HG03097 (cell line): ENCODE measurements around the gene CACNA1D.

Experiments used
- ATAC-seq: cut with Tn5 transposase; IDR thresholded peaks from one replicate; pipeline ENCODE4 v1.9.1; 2021; ENCODE audit not compliant: unreplicated experiment, low FRiP score

The CACNA1D gene

DNA sequence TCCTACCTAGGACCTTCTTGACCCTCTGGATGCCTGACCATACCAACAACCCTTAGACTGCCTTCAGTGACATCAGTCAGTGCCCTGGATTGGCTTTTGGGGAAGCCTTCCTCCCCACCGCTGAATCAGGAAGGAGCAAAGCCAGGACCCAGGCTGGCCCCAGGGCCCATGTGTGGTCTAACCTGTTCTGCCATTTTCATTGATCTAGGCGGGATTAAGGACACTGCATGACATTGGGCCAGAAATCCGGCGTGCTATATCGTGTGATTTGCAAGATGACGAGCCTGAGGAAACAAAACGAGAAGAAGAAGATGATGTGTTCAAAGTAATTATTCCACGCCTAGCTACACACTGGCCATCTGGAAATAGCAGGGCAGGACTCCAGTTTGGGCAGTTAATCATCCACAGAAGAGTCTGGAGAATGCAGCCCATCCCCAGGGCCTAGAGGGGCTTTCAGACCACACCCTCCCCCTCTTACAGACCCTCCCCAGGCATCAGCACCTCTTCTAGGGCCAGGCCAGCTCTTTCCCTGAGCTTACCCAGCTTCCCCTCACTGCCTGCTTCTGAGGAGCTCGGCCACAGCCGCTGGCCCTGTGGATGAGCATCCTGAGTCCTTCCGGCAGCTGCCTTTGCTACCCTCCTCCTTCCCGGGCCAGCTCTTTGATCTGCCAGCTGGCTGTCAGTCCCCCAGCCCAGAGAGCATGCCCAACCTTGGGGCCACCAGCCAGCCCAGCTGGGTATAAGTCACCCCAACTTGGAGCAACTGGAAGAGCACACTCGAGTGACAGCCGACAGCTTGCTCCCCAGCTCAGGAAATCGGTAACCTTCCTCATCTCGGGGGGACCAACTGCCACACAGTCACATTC is 305.9 kb downstream of the CACNA1D start:
- ATAC-seq: no peak

- no peak for ATAC-seq
Observed at GRCh38 chr3:53801319-53801718, 306.9 kb downstream of the CACNA1D start.

- no peak for ATAC-seq
Observed at GRCh38 chr3:53802256-53802880, 308.0 kb downstream of the CACNA1D start.

- no peak for ATAC-seq
Observed at GRCh38 chr3:53803124-53803815, 308.9 kb downstream of the CACNA1D start.

DNA sequence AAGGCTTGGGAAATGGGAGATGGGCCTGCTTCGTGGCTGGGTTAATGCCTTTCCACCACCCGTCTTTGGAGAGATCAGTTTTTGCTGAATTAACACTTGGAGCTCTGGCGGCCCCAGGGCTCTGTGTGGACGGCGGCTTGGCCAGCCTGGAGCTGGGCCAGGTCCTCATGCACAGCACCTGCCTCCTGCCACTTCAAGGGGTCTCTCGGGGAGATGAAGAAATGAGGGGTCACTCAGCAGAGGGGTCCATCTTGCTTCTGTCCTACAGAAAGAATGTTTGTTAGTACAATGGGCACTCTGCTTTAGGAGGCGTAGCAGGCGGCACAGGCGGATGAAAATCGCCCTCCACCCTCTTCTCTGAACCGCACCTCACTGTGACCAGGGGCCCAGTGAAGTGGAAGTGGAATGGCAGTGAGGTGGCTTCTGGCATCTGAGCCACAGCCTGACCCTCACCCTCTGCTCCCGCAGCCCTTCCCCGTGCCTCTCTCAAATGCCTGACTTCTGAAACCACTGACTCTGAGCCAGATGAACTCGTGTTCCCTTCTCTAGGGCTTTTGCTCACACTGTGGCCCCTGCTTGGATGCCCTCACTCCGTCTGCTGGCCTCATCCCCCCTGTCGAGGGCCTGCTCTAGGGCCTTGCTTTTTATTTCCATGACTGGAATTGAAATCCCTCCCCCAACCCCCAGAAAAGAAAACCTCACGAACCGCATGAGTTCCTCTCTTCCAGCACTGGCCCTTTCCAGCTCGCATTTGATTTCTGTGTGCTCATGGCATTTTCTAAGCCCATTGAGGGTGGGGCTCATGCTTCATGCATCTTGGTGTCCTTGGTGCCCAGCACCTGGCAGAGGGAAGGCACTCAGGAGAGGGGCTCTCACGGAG is 309.6 kb downstream of the CACNA1D start:
- no peak for ATAC-seq

GRCh38 chr3:53804697-53805462 is 310.5 kb downstream of the CACNA1D start:
- no peak for ATAC-seq

DNA sequence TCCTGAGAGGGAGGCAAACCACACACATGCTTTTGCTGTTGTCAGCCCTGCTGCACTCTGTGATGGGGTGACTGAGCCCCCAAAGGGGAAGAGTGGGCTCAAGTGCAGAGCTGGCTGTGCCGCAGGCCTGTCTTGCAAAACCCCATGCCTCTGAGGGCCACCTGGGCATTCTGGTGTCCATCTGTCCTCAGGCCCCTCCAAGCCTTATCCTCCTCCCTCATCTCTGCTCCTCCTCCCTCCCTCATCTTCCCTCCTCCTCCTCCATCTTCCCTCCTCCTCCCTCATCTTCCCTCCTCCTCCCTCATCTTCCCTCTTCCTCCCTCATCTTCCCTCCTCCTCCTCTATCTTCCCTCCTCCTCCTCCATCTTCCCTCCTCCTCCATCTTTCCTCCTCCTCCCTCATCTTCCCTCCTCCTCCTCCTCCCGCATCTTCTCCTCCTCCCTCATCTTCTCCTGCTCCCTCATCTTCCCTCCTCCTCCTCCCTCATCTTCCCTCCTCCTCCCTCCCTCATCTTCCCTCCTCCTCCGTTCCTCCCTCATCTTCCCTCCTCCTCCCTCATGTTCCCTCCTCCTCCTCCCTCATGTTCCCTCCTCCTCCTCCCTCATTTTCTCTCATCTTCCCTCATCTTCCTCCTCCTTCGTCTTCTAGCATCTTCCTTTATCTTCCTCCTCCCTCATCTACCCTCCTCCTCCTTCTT is 311.2 kb downstream of the CACNA1D start:
- ATAC-seq: no peak

DNA sequence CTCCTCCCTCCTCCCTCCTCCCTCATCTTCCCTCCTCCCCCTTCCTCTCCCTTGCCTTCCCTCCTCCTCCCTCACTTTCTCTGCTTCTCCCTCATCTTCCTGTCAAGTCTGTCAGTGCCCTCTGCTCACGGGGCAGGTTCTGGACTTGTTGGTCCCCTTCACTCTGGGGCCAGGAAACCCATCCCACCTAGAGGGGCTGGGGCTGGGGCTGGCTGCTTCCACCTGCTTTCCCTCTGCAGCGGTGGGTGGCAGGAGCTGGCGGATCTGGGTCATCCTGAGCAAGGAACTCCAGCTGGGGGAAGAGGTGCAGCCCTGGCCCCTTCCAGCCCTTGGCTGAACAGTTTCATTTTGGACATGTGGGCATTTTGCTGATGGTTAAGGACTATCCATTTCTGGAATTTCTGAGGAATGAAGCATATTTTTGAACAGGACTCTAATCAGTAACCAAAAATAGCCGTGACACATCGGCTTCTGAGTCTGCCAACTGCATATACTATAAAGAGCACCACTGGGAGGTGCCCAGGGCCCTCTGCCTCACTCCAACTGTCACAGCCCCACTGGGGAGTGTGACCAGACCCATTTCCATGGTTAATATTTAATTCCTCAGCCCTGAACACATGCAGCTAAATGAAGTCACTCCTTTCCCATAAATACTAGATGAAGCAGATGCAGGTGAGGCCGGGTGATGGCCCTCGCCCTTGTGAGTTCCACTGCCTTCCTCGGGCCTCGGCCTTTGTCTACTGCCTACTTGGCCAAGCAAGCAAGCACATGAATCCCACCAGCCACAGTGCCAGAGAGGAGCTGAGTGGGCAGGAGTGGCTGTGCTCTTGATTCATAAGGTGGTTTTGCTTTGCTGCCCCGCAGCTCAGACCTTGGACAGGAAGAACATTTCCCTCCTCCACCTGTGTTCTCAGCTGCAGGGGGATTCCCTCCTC is 312.0 kb downstream of the CACNA1D start:
- ATAC-seq: no peak

DNA sequence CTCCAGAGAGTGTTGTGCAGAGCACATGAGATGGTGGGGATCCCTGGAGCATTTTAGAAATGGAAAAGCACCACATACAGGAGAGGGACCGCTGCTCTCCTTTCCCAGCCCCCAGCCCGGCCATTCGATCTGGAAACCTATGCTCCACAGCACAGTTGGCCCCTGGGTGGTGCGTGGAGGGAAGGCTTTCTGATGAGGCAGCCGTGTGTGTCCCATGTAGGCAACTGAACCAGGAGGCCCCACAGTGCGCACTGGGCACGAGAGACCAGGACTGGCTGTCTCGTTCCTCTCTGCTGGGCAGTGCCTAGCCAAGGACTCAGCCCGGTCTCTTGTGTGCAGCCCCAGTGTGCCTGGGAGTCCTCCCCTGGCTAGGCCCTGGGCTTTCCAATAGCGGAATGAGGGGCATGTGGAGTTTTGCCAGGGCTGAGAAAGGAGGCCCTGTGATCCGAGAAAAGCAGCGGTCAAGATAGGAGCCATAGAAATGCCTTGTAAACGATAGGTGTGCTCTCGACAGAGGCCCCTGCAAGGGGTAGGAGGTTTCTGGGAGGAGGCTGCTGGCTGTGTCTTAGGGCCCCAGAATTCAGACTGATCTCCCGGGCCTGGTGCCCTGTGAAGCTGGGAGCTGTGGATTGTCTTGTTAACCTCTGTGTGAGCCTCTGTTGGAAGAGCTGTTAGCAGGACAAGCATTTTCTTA is 312.9 kb downstream of the CACNA1D start:
- no peak for ATAC-seq

GRCh38 chr3:53808496-53808895 is 314.1 kb downstream of the CACNA1D start:
- ATAC-seq: no peak

- no peak for ATAC-seq
Observed at GRCh38 chr3:53809267-53809666, 314.9 kb downstream of the CACNA1D start.

DNA sequence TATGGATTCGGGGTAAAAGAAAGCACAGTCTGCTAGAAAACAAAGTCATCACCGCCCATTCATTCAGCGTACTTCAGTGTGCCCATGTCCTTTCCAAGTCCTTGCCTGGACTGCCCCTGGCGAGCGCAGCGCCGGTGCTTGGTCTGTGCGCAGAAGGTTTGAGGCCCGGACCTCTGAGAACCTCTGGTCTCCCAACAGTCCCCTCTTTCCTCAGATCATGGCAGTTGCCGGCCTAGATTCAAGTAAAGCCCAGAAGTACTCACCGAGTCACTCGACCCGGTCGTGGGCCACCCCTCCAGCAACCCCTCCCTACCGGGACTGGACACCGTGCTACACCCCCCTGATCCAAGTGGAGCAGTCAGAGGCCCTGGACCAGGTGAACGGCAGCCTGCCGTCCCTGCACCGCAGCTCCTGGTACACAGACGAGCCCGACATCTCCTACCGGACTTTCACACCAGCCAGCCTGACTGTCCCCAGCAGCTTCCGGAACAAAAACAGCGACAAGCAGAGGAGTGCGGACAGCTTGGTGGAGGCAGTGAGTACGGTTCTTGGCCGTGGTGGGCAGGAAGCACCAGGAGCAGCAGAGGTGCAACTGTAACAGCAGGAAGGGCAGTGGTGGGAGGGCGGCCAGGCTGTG is 315.5 kb downstream of the CACNA1D start:
- no peak for ATAC-seq

- no peak for ATAC-seq
Observed at GRCh38 chr3:53811143-53811927, 316.9 kb downstream of the CACNA1D start.

GRCh38 chr3:53812434-53812833 is 318.0 kb downstream of the CACNA1D start:
- ATAC-seq: no peak

- ATAC-seq: no peak
Observed at GRCh38 chr3:53813229-53813628, 318.8 kb downstream of the CACNA1D start.

DNA sequence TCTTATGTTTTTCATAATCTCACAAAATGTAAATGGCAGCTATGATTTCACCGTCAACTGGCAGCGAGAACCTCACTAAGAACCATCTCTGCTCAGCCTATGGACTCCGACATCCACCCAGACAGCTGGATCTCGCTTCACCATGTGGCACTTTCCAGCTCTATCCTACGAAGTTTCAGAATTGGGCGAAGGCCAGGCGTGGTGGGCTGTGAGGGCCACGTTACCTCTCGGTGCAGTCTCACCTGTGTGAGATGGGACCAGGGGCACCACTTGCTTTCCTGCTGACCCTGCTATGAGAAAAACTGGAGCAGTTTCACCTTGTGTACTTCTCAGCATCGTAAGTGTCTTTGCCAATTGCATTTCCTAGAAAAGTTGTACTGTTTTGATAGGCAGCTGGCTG is 319.5 kb downstream of the CACNA1D start:
- ATAC-seq: no peak
